GM12892 (cell line): ENCODE measurements around the gene ZNF786.
"Not testable (repeated sequence)": the region's sequence is repeated elsewhere in the genome, so short reads cannot be mapped to it uniquely, and the experiment has no call there.

Source experiments
- DNase-seq: peaks from one replicate; pipeline ENCODE4 v3.0.0; 2011; ENCODE audit not compliant: insufficient read length
- FAIRE-seq: peaks from 2 replicates; lab custom pipeline; 2011; peaks lifted over from hg19 to GRCh38; lab: Jason Lieb, UNC
- POLR2A ChIP-seq: IDR thresholded peaks from 2 replicates; pipeline ENCODE4 v1.6.1; 2011; ENCODE audit warnings: low read depth, low read length, control low read depth
- POLR2AphosphoS5 ChIP-seq: IDR thresholded peaks from 2 replicates; pipeline ENCODE4 v1.6.1; 2011; ENCODE audit warnings: low read depth, low read length, control low read depth
- TAF1 ChIP-seq: IDR thresholded peaks from 2 replicates; pipeline ENCODE4 v1.6.1; 2011; ENCODE audit warnings: low read depth, mild to moderate bottlenecking, control low read depth, low read length, borderline replicate concordance

Gene ZNF786

GRCh38 chr7:149075286-149075685 lies 15.2 kb downstream of the ZNF786 start:
- DNase-seq = no peak

GRCh38 chr7:149074116-149074885 lies 16.2 kb downstream of the ZNF786 start:
- DNase-seq = no peak

More at GRCh38 chr7:149075286-149075685, 15.2 kb downstream of the ZNF786 start:
- no peak for FAIRE-seq
- TF ChIP-seq POLR2A = no peak
- TF ChIP-seq POLR2AphosphoS5 = no peak
- TF ChIP-seq TAF1 = no peak

DNA sequence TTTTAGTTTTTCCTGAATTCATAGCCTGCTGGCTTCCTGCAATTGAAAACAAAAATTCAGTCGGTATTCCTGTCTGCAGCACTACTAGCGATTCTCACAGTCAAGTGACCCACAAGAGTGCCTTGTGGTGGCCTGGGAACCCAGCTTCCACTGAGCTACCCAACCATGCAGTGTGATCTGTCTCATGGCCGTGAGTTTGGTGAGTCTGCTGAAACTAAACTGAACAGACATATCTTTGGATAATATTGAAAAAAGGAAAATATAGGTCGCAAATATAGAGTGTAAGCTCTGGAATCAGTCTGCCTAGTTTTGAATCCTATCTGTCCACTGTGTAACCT lies 18.1 kb downstream of the ZNF786 start:
- DNase-seq = no peak
- no peak for FAIRE-seq
- no peak for TF ChIP-seq TAF1
- TF ChIP-seq POLR2AphosphoS5 = no peak
- no peak for TF ChIP-seq POLR2A

More at GRCh38 chr7:149074116-149074885, 16.2 kb downstream of the ZNF786 start:
- TF ChIP-seq POLR2A = no peak
- TF ChIP-seq TAF1 = no peak
- TF ChIP-seq POLR2AphosphoS5 = no peak
- FAIRE-seq = no peak

DNA sequence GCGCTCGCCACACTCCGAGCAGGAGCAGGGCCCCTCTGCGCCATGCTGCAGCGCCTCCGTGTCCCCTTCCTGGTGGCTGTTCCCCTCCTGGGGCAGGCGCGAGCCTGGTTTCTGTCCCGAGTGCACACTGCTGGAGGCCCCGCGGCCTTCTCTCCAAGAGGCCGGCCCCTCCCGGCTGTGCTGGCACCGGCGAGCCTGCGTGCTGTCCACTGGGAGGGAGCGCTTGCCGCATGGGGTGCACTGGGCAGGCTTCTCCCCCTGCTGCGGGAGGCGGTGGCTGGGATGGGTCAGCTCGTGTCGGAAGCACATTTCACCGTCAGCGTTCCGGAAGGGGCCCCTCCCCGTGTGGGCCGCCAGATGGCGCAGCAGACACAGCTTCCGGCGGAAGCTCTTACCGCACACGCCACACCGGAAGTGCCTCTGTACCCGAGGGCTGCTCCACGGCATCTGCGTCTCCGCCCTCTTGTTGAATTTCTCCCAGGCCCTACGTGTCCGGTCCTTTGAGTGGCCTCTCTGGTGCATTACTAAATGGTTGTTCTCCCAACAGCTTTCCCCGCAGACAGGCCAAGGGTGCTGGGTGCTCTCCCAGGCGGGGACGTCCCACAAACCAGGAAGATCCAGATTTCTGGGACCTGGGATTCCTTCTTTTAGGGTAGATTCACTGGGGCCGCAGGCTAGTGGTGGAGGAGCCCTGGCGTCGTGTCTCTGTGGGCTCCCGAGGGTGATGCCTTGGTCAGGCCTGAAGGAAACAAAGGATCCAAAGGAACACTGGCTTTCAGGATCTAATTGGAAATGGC lies 18.7 kb downstream of the ZNF786 start:
- TF ChIP-seq POLR2A = no peak
- no peak for TF ChIP-seq POLR2AphosphoS5
- no peak for TF ChIP-seq TAF1
- FAIRE-seq (no peak), DNase-seq (no peak)

- no peak for DNase-seq
- no peak for FAIRE-seq
- TF ChIP-seq POLR2A = no peak
- TF ChIP-seq POLR2AphosphoS5 = no peak
- TF ChIP-seq TAF1 = no peak
These were observed 19.3 kb downstream of the ZNF786 start for GRCh38 chr7:149071182-149071635.

- FAIRE-seq (no peak), DNase-seq (no peak)
- TF ChIP-seq POLR2AphosphoS5 = no peak
- TF ChIP-seq TAF1 = no peak
- TF ChIP-seq POLR2A = no peak
These were observed 20.0 kb downstream of the ZNF786 start for GRCh38 chr7:149070372-149071125.

- TF ChIP-seq TAF1 (no peak), POLR2A (no peak), POLR2AphosphoS5 (no peak)
- FAIRE-seq = no peak
- DNase-seq = no peak
These were observed 22.6 kb downstream of the ZNF786 start for GRCh38 chr7:149067869-149068268.

GRCh38 chr7:149063476-149063875 lies 27.0 kb downstream of the ZNF786 start:
- no peak for TF ChIP-seq TAF1
- TF ChIP-seq POLR2AphosphoS5 = no peak
- TF ChIP-seq POLR2A = no peak
- no peak for DNase-seq
- FAIRE-seq = no peak

GRCh38 chr7:149062217-149062899 lies 28.2 kb downstream of the ZNF786 start:
- not testable (repeated sequence) for FAIRE-seq, DNase-seq

GRCh38 chr7:149060156-149060555 lies 30.4 kb downstream of the ZNF786 start:
- DNase-seq = no peak
- no peak for FAIRE-seq
- TF ChIP-seq POLR2AphosphoS5 = no peak
- no peak for TF ChIP-seq TAF1
- TF ChIP-seq POLR2A = no peak

DNA sequence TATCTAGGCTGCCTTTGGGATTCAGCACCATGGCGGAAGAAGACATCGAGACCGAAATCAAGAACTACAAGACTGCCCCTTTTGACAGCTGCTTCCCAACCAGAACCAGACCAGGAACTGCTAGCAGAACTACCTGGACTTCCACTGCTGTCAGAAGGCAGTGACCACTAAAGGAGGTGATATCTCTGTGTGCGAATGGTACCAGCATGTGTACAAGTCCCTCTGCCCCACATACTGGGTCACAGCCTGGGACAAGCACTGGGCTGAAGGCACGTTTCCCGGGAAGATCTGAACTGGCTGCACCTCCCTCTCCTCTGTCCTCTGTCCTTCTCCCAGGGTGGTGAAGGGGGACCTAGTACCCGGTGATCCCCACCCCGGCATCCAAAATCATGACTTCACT lies 36.6 kb downstream of the ZNF786 start:
- FAIRE-seq (no peak), DNase-seq (no peak)
- TF ChIP-seq POLR2AphosphoS5 = no peak
- TF ChIP-seq POLR2A = no peak
- no peak for TF ChIP-seq TAF1

GRCh38 chr7:149053384-149053783 lies 37.1 kb downstream of the ZNF786 start:
- FAIRE-seq (no peak), DNase-seq (no peak)
- no peak for TF ChIP-seq POLR2A
- TF ChIP-seq TAF1 = no peak
- TF ChIP-seq POLR2AphosphoS5 = no peak
